HepG2 (cell line): Measurements from ENCODE around the gene CD300LD. TPM values are rescaled to one million over a fixed set of nuclear protein-coding genes. Genes with fewer than 3 reads are reported as not detected.

Experiments
- ATAC-seq: fragments of 200-7000 bp; cut with Tn5 transposase; 3 replicates; pipeline ENCODE4 v1.9.1; 2020; ENCODE audit warnings: mild to moderate bottlenecking, moderate library complexity
- BruUV-seq: library from RNA; stranded (reverse); fragments of 400-500 nt; replicated peaks from 2 replicates; lab custom pipeline; 2021; lab: Mats Ljungman, UMichigan
- CTCF ChIA-PET: fragments of 300-600 bp; formaldehyde crosslinking; extraction: SDS; loops from one replicate; lab custom pipeline; 2021; ENCODE audit warnings: low total read pairs, inconsistent platforms, low intra/inter-chr PET ratio; lab: Yijun Ruan, JAX
- POLR2A ChIA-PET: fragments of 350-600 bp; sonication (Branson Sonifier 250); formaldehyde crosslinking; loops from one replicate; lab custom pipeline; 2020; ENCODE audit warnings: antibody characterized with exemption, inconsistent platforms; lab: Yijun Ruan, JAX
- DNase-seq: peaks from one replicate; pipeline ENCODE4 v3.0.0-alpha.2; 2015; ENCODE audit warnings: low spot score
- FAIRE-seq: peaks from 3 replicates; lab custom pipeline; 2011; peaks lifted over from hg19 to GRCh38; lab: Jason Lieb, UNC
- H2AFZ ChIP-seq: one replicate; pipeline ENCODE4 v1.6.1; 2011; ENCODE audit warnings: low read length, inconsistent platforms
- H3K27ac ChIP-seq: fragments of 300-600 bp; 3 replicates; pipeline ENCODE4 v1.8.0; 2011; ENCODE audit warnings: mixed run types, mild to moderate bottlenecking, mixed read lengths, low read length, inconsistent platforms; ENCODE audit not compliant: insufficient read depth; ENCODE audit errors: extremely low read length
- H3K27me3 ChIP-seq, 2 experiments: fragments of 200-600 bp in 1 of 2; 2 replicates in 1 of 2; 3 replicates in 1 of 2; pipeline versions ENCODE4 v1.6.0 to v1.8.0; 2011; ENCODE audit warnings: low read length in 2 of 2, mild to moderate bottlenecking in 2 of 2, moderate library complexity in 2 of 2, inconsistent platforms in 1 of 2; ENCODE audit not compliant: insufficient read depth in 2 of 2, control insufficient read depth in 1 of 2
- H3K36me3 ChIP-seq, 2 experiments: fragments of 200-600 bp in 1 of 2; replicated peaks in 1 of 2; 2 replicates in 1 of 2; 3 replicates in 1 of 2; pipeline versions ENCODE4 v1.5.1 to v1.8.0; 2011; ENCODE audit warnings: low read length in 2 of 2, inconsistent platforms in 1 of 2; ENCODE audit not compliant: insufficient read depth in 2 of 2, control insufficient read depth in 1 of 2
- H3K4me1 ChIP-seq: 2 replicates; pipeline ENCODE4 v1.5.1; 2012; ENCODE audit warnings: low read length, inconsistent platforms; ENCODE audit not compliant: insufficient read depth
- H3K4me2 ChIP-seq: 2 replicates; pipeline ENCODE4 v1.6.0; 2011; ENCODE audit warnings: low read depth, low read length, inconsistent platforms
- H3K4me3 ChIP-seq, 3 experiments: fragments of 200-600 bp in 1 of 3; sonication (generic), shearing (Covaris generic) in 1 of 3; replicated peaks in 1 of 3; 2 replicates each; pipeline ENCODE4 v1.5.1; 2011 to 2016; ENCODE audit warnings: low read length in 3 of 3, inconsistent platforms in 2 of 3, low read depth in 2 of 3, mild to moderate bottlenecking in 2 of 3, control low read depth in 1 of 3, mixed read lengths in 1 of 3; ENCODE audit not compliant: insufficient read depth in 1 of 3
- H3K79me2 ChIP-seq: one replicate; pipeline ENCODE4 v1.6.1; 2011; ENCODE audit warnings: low read length, inconsistent platforms; ENCODE audit not compliant: insufficient read depth
- H3K9ac ChIP-seq: 2 replicates; pipeline ENCODE4 v1.6.0; 2011; ENCODE audit warnings: mild to moderate bottlenecking, low read depth, low read length, inconsistent platforms; ENCODE audit not compliant: insufficient read depth
- H3K9me3 ChIP-seq: 2 replicates; pipeline ENCODE4 v1.5.1; 2012; ENCODE audit warnings: mild to moderate bottlenecking, low read length
- H4K20me1 ChIP-seq: 2 replicates; pipeline ENCODE4 v1.6.0; 2011; ENCODE audit warnings: inconsistent platforms, mild to moderate bottlenecking, low read length, moderate library complexity; ENCODE audit not compliant: insufficient read depth
- BRCA1 ChIP-seq: sonication (generic); formaldehyde crosslinking; IDR thresholded peaks from 2 replicates; pipeline ENCODE4 v1.4.0; 2020; ENCODE audit warnings: missing genetic modification reagents
- FOXJ3 ChIP-seq: sonication (generic); formaldehyde crosslinking; IDR thresholded peaks from 2 replicates; pipeline ENCODE4 v1.4.0; 2020; ENCODE audit warnings: missing genetic modification reagents, mild to moderate bottlenecking, borderline replicate concordance
- HOXA9 ChIP-seq: sonication (generic); formaldehyde crosslinking; IDR thresholded peaks from 2 replicates; pipeline ENCODE4 v1.8.1; 2022; ENCODE audit warnings: missing genetic modification reagents, mild to moderate bottlenecking, moderate library complexity, borderline replicate concordance
- ISL2 ChIP-seq: sonication (generic); formaldehyde crosslinking; IDR thresholded peaks from 2 replicates; pipeline ENCODE4 v1.5.0; 2020; ENCODE audit warnings: missing genetic modification reagents
- KDM3A ChIP-seq: IDR thresholded peaks from 2 replicates; pipeline ENCODE4 v1.6.1; 2018; ENCODE audit warnings: low read depth, missing compliant biosample characterization
- KLF15 ChIP-seq: sonication (generic); formaldehyde crosslinking; IDR thresholded peaks from 2 replicates; pipeline ENCODE4 v1.8.1; 2023; ENCODE audit warnings: borderline replicate concordance, mild to moderate bottlenecking, inconsistent platforms, missing genetic modification reagents, mixed read lengths
- MEF2D ChIP-seq: sonication (generic); formaldehyde crosslinking; IDR thresholded peaks from 2 replicates; pipeline ENCODE4 v1.5.1; 2020; ENCODE audit warnings: mild to moderate bottlenecking, missing genetic modification reagents
- NONO ChIP-seq, 2 experiments: fragments of 450-650 bp in 1 of 2; sonication (generic) in 1 of 2; formaldehyde crosslinking in 1 of 2; IDR thresholded peaks in 1 of 2; conservative IDR thresholded peaks in 1 of 2; 2 replicates each; pipeline versions ENCODE4 v1.6.1 to v1.8.0; 2017 to 2022; ENCODE audit warnings: mild to moderate bottlenecking in 1 of 2, missing genetic modification reagents in 1 of 2, moderate library complexity in 1 of 2
- NR2F1 ChIP-seq, 2 experiments: fragments of 450-650 bp in 1 of 2; formaldehyde crosslinking in 1 of 2; IDR thresholded peaks; 2 replicates each; pipeline versions ENCODE4 v1.5.0 to v1.6.1; 2016 to 2020; ENCODE audit warnings: mild to moderate bottlenecking in 1 of 2, missing compliant biosample characterization in 1 of 2, missing genetic modification reagents in 1 of 2, moderate library complexity in 1 of 2
- RFX5 ChIP-seq: IDR thresholded peaks from 2 replicates; pipeline ENCODE4 v1.6.1; 2011; ENCODE audit warnings: low read depth, low read length, improper control_type of control experiment
- SRY ChIP-seq: sonication (generic); formaldehyde crosslinking; IDR thresholded peaks from 2 replicates; pipeline ENCODE4 v1.8.0; 2022; ENCODE audit warnings: mild to moderate bottlenecking, missing genetic modification reagents
- STAG1 ChIP-seq: sonication (generic); formaldehyde crosslinking; IDR thresholded peaks from 2 replicates; pipeline ENCODE4 v1.4.0; 2020; ENCODE audit warnings: missing genetic modification reagents
- TEAD2 ChIP-seq: sonication (generic); formaldehyde crosslinking; IDR thresholded peaks from 2 replicates; pipeline ENCODE4 v1.9.0; 2021; ENCODE audit warnings: missing genetic modification reagents
- ZBTB26 ChIP-seq: IDR thresholded peaks from 2 replicates; pipeline ENCODE4 v1.6.1; 2016; ENCODE audit warnings: missing compliant biosample characterization, missing genetic modification reagents, borderline replicate concordance
- ZBTB38 ChIP-seq: sonication (generic); formaldehyde crosslinking; IDR thresholded peaks from 2 replicates; pipeline ENCODE4 v1.5.1; 2020; ENCODE audit warnings: mild to moderate bottlenecking, missing genetic modification reagents
- ZBTB7B ChIP-seq: sonication (generic); formaldehyde crosslinking; IDR thresholded peaks from 2 replicates; pipeline ENCODE4 v1.4.0; 2020; ENCODE audit warnings: missing genetic modification reagents
- ZFP36 ChIP-seq: fragments of 150-350 bp; IDR thresholded peaks from 2 replicates; pipeline ENCODE4 v1.6.1; 2018; ENCODE audit warnings: borderline replicate concordance, low read length, low read depth; ENCODE audit not compliant: partially characterized antibody
- ZNF18 ChIP-seq: sonication (generic); formaldehyde crosslinking; IDR thresholded peaks from 2 replicates; pipeline ENCODE4 v1.8.0; 2022; ENCODE audit warnings: mild to moderate bottlenecking, missing genetic modification reagents; ENCODE audit not compliant: insufficient replicate concordance
- WGBS: methylation state at CpG from one replicate; pipeline ENCODE4 v1.1.6; 2017; ENCODE audit warnings: low lambda C conversion rate; 5-methylcytosine and 5-hydroxymethylcytosine counted together
- in situ Hi-C: cut with HindIII; loops from 2 replicates; pipeline ENCODE4 v1.10.0; 2017; ENCODE audit warnings: low pct_unique_long_range_greater_than_20kb; ENCODE audit not compliant: extremely low pct_ligation_motif_present
- intact Hi-C: fragments of 100-400 bp; cut with micrococcal nuclease; formaldehyde crosslinking; loops from one replicate; pipeline ENCODE4 v1.10.0; 2022; ENCODE audit not compliant: unreplicated experiment
- polyA plus RNA-seq, 8 experiments: library from polyadenylated mRNA; depleted of rRNA in 3 of 8; stranded (reverse) in 7 of 8; unstranded in 1 of 8; fragments of >200 nt; fragmentation: Illumina TruSeq in 4 of 8; extraction: Trizol in 4 of 8; gene quantifications; 2 replicates each; pipeline versions ENCODE4 v1.2.1 to v1.2.3, GENCODE V29; 2011 to 2016; ENCODE audit warnings: low read depth in 4 of 8, missing spikeins in 1 of 8, mixed read lengths in 1 of 8; ENCODE audit not compliant: insufficient read depth in 1 of 8
- total RNA-seq, 5 experiments: library from RNA; depleted of rRNA; stranded (reverse); fragments of >200 nt; fragmentation: Illumina TruSeq; extraction: Trizol; gene quantifications; 2 replicates each; pipeline ENCODE4 v1.2.3, GENCODE V29; 2016; ENCODE audit warnings: low read depth in 1 of 5
- TF ChIP-seq, protein P1 (sequence below): sonication (generic); formaldehyde crosslinking; IDR thresholded peaks from 2 replicates; pipeline ENCODE4 v1.5.1; 2020; ENCODE audit warnings: missing genetic modification reagents, mild to moderate bottlenecking, borderline replicate concordance

Gene CD300LD
- total and polyA plus RNA-seq, 2 of the 13 experiments (the other 11 are each of a cell fraction or from before 2014, with no cell fraction given): not detected

DNA sequence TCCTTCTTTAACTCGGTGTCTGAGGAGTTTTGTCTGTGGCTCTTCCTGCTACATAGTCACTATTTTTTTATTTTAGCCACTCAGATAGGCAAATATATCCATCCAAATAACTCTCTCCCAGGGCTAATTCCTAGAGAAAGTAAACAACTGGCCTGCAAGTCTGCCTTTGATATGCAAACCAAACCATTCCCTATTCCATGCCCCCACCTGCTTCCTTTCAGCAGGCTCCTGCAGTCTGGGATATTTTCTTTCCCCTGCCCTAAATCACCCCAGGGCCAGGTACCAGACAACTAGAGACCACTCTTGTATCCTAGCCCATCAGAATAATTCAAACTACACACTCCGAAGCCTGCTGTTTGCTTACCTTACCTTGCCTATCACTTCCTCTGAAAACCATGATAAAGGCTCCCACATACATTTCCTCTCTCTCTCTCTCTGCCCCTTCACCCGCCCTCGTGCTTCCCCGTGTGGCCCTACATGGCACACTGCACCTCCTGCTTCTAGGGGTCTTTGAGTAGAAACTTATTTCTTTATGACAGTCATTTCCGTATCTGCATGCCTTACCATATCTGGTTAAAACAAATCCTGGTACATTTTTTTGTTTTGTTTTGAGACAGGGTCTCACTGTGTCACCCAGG, 33.1 kb downstream of the CD300LD start:
- Histone ChIP-seq H3K9me3 (no peaks in the 10 kb centered on the region), H3K4me3 (no peak overlapping the region), H3K27me3 (peaks cover 8 to 77% of the 10 kb centered on the region in 2 experiments), H4K20me1 (no peaks in the 10 kb centered on the region), H3K27ac (no peak overlapping the region), H2AFZ (no peak overlapping the region), H3K4me2 (no peak overlapping the region), H3K9ac (no peak overlapping the region), H3K79me2 (no peaks in the 10 kb centered on the region), H3K4me1 (no peaks in the 10 kb centered on the region), H3K36me3 (no peaks in the 10 kb centered on the region)
- no peak for ATAC-seq
- 5% methylated on average over 6 of the region's 6 CpGs for WGBS
- TF ChIP-seq ZBTB7B (CRISPR knock-in tag) (no peak), ISL2 (CRISPR knock-in tag) (no peak), ZBTB38 (no peak), ZBTB26 (CRISPR knock-in tag) (no peak), STAG1 (CRISPR knock-in tag) (no peak), MEF2D (CRISPR knock-in tag) (no peak), TEAD2 (CRISPR knock-in tag) (no peak), ZFP36 (no peak), KLF15 (CRISPR knock-in tag) (no peak), BRCA1 (no peak), NR2F1 (CRISPR knock-in tag; IDR thresholded peaks at IDR 0.05) (no peak), KDM3A (CRISPR knock-in tag) (no peak), ZNF18 (no peak), FOXJ3 (CRISPR knock-in tag) (no peak), HOXA9 (CRISPR knock-in tag) (no peak), RFX5 (no peak), SRY (no peak), NONO (IDR thresholded peaks at IDR 0.05) (no peak), NONO (CRISPR knock-in tag; conservative IDR thresholded peaks at IDR 0.05) (no peak)
- TF ChIP-seq, protein P1, sequence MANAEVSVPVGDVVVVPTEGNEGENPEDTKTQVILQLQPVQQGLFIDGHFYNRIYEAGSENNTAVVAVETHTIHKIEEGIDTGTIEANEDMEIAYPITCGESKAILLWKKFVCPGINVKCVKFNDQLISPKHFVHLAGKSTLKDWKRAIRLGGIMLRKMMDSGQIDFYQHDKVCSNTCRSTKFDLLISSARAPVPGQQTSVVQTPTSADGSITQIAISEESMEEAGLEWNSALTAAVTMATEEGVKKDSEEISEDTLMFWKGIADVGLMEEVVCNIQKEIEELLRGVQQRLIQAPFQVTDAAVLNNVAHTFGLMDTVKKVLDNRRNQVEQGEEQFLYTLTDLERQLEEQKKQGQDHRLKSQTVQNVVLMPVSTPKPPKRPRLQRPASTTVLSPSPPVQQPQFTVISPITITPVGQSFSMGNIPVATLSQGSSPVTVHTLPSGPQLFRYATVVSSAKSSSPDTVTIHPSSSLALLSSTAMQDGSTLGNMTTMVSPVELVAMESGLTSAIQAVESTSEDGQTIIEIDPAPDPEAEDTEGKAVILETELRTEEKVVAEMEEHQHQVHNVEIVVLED (CRISPR knock-in tag): no peak
- no peak for FAIRE-seq
- ChIA-PET CTCF (no interaction called here), POLR2A (no interaction called here)
- intact Hi-C loops: no loop called here
- DNase-seq: no peak
- no TSS peak for BruUV-seq
- in situ Hi-C loops: no loop called here
